NCI-H1105 (cell line): Measurements from ENCODE around the gene TMEM236.
"Not testable (repeated sequence)": the region's sequence is repeated elsewhere in the genome, so short reads cannot be mapped to it uniquely, and the experiment has no call there.

Experiments
- DNase-seq: peaks from one replicate; lab custom pipeline; 2025; lab: John Stamatoyannopoulos, UW

TMEM236 gene, protein sequence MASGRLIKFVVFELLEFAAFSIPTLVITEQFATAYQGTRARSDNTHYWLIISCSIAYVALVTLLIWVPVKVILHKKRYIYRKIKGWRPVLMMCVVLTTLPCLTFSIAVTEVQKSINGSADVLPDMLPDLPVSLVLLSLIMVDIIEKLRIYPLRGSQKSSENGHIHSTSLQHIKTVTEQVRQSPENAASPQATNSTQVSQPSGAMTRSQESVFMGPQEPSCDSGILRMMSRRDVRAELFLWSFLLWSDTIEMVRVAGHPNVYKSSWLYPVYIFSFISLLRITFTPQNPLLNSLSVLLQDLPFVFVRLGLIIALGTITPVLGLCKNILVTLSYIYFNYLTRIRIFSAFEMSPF

DNA sequence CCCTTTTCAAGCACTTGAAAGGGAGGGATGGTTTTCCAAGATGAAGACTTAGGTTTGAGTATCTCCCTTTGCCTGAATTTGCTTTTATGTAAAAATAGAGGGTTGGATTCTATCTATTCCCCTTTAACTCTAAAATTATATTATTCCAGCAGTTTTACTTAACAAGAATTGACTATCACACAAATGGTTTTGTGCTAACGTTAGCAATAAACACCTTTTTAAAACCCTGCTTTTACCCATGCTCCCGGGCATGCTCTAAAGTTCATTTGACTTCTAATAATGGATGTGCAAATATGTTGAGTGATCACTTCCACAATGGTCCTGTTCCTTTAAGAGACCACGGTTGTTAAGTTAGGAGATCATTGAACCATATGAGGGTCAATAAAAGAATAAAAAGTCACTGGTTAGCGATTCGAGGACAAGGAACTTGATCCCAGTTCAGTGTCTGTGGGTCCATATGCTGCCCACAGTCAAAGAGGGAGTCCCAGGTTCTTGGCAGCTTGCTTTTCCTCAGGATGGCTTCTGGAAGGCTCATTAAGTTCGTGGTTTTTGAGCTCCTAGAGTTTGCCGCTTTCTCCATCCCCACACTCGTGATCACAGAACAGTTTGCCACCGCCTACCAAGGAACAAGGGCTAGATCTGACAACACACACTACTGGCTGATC, at the start of gene TMEM236:
Gene TMEM236, plus strand, starts transcription at position 421 of the 665 bp plus-strand sequence. Its CDS starts 95 bp downstream, at position 516.
- no peak for DNase-seq

DNA sequence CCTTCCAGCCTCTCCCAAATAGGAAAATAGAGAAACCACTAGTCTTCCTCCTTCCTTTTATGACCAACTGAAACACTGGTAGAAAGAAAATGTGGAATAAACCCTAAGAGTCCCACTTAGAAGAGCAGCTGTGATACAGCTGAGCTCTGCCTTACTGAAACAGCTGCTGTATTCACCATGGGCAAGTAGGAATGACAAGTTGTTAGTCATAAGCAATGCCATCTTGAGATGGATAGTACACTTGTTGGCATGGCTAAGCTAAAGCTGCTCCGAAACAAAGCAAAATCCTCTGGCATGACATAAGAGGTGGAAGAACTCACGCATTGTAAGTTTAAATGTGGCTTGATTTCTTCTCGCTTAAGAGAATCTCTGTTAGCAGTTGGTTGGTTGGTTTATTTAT, 48.3 kb upstream of the TMEM236 start:
- no peak for DNase-seq

DNA sequence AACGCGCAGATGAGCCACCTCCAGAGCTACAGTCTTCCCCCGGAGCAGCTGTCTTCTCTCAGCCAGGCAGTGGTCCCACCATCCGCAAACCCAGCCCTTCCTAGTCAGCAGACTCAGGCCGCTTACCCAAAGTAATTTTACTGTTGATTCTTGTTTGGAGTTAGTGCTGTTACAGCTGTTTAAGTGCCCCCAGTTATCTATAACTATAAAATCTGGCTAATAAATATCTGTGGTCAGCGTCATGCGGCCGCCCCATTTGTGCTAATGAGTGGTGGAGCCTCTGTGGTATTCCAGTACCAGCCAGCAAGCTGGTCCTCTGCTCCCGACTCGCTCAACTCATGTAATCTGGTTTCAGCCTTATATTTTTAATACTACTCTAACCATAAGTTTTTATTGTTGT, 43.2 kb upstream of the TMEM236 start:
- DNase-seq: no peak

DNA sequence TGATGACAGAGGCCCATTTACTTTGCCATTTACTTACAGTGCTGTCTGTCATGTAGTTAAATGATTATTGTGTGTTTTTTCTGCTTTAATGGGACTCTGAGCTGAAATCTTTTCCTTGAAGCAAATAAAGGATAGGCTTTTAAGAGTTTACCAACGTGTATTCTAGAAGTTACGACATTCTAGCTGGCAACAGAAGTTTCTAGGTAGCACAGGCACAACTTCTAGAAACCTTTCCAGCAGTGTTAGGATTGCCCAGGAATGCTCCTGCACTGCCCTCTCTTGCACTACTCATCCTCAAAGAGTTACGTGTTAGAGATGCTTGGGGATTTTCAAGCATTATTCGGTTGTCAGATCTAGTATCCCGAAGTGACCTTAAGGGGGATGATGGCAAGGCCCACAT, 42.5 kb upstream of the TMEM236 start:
- no peak for DNase-seq

DNA sequence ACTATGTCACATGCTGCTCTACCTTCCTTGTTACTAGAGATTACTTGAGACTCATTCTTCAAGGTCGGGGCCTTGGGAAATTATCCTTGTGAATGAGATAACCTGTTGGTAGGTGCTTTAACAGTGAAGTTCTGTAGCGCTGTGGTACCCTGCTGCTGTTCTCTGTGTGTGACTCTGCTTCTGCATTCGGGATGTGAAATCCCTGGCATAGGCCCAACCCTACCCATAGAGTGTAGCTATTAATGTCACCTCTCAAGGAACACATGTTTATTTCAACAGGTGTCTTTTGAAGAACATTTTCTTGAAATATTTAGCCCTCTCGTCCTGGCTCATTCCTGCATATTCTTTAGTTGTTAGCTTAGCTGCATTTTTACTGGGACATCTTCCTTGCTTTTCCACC, 41.8 kb upstream of the TMEM236 start:
- no peak for DNase-seq

DNA sequence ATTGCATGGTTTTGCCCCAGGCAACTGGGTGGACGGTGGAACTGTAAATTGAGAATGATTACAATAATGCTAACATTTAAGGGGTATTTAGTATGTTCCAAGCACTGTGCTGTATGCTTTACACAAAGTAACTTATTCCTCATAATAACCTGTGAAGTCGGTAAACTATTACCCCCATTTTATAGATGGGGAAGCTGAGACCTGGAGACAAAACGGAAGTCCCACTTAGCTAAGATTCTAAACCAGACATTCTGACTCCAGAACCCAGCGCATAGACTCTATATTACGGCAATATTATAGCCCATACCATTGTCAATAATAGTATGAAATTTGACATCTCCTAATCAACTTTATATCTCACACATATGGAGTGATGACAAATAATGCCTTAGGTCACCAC, 39.9 kb upstream of the TMEM236 start:
- no peak for DNase-seq

DNA sequence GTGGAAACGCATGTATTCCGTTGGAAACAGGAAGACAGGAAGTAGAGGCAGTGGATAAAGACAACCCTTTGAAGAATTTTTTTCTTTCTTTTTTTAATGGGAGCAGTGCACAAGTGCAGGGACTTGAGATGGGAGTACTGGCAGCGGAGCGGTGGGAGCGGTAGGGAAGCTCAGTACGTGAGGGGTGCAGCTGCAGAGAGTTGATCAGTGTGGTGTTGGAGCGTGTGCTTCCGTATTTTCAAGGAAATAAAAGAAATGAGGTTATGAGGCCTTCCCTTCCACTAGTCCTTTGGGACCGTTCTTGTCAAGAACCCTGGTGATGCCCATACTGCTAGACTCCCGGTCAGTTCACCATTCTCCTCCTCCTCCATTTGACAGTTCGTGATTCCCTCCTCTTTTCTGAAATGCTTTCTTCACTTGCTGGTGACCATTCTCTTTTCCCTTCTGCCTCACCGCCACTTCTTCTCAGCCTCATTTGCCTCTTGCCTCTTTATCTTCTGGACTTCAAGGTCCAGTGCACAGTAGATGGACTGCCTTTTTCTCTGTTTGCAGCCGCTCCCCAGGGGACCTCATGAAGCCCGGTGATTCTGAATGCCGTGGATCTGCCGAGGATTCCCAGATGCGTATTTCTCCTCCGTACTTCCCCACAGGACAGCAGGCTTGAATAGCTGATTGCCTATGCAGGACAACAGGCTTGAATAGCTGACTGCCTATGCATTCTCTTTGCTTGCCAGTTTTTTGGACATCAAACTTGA, 39.1 kb upstream of the TMEM236 start:
- DNase-seq: no peak

DNA sequence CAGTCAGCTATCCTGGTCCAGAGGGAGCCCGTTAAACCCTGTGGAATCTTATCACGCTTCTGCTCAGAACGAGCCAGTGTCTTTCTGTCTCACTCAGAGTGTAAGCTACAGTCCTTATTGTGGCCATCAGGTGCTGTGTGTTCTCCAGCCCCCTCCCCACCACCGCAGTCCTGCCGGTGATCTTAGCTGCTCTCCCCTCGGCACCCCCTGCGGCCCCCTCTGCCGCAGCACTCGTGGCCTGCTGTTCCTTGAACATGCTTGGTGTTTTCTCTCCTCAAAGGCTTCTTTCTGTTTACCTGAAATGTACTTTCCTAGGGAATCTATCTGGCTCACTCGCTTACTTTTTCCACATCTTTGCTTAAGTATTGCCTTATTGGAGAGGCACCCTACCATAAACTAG, 38.2 kb upstream of the TMEM236 start:
- DNase-seq: no peak

DNA sequence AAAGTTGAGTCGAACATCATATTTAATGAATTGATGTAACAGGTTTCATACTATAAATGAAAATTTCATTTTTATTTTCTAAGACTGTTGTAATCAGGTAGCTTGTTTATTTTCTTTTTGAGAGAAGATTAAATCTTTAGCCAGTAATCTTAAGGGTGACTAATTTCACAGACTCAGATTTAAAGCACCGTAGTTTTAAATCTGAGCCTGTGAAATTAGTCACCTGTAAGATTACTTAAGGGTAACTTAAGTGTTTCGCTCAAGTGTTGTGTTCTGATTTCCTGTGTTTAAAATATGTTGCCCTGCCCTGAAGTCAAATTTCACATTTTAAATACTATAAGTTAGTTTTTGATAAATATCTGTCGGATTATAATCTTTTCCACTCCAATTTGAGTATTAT, 35.8 kb upstream of the TMEM236 start:
- no peak for DNase-seq

DNA sequence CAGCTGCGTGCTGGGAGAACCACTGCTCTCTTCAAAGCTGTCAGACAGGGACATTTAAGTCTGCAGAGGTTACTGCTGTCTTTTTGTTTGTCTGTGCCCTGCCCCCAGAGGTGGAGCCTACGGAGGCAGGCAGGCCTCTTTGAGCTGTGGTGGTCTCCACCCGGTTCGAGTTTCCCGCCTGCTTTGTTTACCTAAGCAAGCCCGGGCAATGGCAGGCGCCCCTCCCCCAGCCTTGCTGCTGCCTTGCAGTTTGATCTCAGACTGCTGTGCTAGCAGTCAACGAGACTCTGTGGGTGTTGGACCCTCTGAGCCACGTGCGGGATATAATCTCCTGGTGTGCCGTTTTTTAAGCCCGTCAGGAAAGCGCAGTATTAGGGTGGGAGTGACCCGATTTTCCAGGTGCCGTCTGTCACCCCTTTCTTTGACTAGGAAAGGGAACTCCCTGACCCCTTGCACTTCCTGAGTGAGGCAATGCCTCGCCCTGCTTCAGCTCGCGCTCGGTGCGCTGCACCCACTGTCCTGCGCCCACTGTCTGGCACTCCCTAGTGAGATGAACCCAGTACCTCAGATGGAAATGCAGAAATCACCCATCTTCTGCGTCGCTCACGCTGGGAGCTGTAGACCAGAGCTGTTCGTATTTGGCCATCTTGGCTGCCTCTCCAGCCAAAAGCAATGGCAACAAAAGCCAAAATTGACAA, 29.5 kb upstream of the TMEM236 start:
- DNase-seq: not testable (repeated sequence)

DNA sequence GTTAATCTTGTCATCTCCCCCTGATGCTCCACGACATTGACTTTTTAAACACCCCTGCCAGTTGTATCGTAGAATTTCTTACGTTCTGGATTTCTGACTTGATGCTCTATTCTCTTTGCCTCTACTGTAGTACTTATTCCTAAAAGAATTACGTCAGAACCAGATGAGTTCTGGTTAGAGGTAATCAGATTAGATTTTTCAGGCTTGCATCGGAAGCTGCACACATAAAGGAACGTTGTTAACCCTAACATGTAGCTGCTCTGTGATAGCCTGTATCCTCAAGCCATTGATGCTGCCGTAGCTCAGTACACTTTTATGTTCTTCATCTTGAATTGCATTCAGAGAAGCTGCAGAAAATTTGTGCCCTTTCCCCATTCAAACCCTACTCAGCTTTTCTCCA, 26.3 kb upstream of the TMEM236 start:
- DNase-seq: no peak

DNA sequence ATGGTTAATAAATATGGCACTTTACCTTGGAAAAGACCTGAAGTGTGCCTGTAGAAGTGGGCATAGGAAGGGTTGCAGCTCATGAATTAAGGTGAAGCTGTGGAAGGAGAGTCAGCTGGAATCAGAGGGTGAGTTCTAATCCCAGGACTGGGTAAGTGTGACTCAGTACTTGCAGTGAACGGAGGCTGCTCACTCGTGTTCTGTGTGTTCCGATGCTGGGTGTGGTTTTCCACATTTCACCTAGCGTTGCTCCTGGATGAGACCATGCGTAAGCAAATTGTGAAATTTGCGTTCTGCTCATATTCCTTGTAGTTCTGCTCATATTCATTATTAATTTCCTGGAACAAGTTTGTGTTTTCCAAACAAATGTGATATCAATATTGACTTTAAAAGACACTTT, 22.4 kb upstream of the TMEM236 start:
- no peak for DNase-seq

DNA sequence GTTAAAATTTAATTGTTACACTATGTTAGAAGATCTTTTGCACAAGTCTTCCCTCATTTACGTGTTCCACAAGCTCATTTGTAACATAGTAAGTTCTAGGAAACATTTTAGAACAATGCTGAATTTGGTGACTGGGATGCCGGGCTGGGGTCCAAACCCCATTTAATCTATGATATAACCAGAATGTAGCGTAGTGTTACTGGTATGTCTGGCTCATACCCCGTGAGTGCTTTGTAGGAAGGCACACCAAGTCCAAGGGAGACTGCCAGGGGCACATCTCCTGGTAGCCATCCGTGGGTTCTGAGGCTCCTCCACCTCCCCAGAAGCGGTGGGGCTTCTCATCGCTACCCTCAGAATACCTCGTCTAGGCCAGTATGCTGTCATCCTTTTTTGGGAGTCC, 21.3 kb upstream of the TMEM236 start:
- DNase-seq: no peak

DNA sequence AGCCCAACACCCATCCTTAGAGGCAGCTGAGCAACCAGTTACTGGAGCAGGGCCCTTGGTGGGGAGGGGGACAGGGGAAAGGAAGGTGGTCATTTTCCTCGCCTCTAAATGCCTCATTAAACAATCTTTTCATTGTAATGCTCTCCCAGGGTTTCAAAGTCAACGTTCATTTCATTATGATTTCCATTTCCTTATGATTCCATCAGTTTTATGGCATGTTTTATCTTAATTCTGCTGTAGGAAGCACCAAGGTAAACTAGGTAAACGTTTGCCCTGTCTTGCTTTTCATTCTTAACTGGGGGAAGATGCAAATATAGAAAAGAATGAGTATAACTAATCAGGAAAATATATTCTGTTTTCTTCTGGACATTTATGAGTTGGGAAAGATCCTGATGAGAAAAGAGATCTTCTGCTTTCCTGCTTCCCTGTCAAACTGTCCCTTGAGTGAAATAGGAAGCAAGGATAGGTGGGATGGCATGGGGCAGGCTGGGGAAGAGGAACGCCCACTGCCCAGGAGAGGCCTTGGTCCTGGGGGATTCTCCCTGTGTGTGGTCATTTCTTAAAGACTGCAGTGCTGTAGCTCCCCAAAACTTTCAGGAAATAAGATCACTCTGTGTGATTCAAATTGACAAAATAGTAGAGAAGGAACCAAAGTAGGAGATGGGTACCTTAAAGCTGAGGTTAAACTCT, 20.5 kb upstream of the TMEM236 start:
- no peak for DNase-seq

DNA sequence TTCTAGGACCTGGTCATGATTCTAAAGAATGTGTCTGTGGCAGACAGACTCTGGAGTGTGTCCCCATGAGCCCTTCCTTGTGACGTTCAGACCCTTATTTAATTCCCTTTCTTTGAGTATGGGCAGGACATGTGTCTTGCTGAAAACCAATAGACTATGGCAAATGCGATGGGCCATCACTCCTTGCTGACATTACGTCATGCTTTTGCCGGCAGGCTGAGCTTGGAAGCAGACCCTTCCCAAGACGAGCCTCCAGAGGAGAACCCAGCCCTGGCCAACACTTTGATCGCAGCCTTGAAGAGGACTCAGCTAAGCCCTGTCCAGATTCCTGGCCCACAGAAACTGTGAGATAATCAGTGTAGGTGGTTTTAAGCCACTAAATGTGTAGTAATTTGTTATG, 18.4 kb upstream of the TMEM236 start:
- no peak for DNase-seq

DNA sequence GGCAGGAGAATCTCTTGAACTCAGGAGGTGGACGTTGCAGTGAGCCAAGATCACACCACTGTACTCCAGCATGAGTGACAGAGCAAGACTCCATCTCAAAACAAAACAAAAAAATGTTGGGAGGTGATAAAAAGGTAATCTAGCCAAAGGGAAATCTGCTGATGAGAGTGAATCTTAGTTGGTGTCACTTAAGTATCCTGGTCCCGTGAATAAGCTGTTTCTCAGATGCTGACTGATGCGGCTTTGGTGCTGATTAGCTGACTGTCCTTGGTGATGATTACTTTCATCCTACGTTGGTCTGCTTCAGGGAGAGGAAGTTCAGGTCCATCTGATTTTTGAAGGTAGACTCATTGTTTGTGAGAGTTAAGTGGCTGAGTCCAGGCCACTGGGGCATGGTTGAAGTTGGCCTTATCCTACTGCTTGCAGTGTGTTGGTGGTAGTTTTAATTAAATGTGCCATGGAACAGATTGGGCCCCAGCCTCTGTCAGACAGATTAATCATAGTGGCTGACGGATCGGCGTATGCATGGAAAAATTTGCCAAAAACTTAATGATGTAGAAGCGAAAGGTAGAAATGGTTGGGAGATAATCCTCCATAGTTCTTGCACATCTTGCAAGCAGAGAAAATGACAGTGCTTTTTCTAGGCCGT, 17.4 kb upstream of the TMEM236 start:
- no peak for DNase-seq

DNA sequence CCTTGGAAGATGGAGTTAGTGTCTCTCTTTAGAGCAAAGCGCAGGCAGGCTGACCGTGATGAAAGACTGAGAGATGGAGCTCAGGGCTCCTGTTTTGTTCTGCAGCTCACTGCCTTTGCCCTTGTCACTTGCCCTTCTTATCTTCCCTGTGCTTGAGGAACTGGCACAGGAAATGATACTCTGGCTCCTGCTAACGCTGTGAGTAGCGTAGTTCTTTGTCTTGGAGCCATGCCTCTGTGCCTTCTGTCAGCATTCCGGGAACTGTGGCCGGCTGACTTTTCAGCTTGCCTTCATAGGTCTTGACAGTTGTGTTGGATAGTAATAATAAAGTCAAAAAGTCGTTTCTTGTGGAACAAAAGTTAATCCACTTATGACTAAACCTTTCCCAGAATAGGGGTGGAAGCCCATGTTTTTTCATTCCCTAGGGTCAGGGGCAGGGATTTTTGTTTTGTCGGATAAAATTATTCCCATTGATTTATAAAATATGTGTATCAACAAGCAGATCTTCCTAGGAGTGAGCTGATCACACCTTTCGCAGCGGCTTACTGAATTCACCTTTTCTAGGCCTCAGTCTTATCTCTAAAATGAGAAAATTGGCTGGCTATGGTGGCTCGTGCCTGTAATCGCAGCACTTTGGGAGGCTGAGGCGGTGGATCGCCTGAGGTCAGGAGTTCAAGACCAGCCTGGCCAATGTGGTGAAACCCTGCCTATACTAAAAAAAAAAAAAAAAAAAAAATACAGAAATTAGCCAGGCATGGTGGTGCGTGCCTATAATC, 16.6 kb upstream of the TMEM236 start:
- no peak for DNase-seq

DNA sequence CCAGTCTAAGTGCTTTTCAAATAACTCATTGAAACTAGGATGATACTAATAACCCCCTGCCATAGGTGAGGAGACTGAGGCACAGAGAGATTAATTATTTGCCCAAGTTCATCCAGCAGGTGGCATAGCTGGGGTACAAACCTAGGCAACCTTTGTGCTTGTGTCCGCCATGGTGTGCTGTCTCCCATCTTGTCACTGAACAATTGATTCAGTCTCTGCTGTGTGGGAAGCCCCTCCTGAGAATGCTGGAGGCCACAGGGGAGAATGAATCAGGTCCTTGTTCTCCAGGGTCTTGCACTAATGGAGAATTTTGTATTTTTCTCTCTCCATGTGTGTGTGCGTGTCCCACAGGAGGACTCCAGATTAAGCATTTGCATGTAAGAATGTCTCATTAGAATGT, 15.8 kb upstream of the TMEM236 start:
- DNase-seq: no peak

DNA sequence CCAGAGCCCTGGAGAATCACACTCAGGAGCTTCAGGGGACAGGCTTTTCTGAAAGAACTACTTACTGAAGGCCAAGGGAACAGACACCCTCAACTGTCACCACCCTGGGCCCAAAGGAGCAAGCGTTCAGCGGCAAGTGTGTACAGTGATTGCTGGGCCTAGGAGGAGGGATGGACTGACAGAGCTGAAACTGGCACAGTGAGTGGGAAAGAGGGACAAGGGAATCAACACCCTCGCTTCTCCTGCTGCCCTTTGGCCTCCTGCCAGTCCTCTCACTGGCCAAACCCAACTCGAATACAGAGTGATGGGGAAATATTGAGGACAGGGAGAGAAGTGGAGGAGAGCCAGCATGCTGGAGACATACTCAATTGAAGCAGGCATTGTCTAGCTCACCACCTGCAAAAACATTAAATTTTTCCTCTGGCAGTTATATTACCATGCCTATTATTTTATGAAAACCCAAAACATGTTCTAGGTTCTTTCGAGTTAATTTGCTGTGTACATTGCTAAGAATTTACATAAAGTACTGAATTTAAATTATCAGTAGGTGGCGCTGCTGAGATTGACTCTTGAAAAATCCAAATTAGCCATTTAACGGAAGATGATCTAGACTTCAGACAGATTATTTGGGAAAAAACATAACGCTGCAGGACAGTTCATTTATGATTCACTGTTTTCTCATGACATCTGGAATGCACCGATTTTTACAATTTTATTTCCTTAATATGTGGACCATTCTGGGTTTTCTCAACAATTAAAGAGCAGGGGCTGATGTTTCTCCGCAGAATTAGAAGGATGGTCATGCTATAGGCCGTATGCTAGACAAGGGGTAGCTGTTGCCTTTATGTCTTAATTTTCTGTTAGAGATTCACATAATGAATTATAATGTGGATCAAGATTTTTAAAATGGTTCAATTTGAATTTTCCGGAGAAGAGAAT, 14.7 kb upstream of the TMEM236 start:
- no peak for DNase-seq
